Nephron (organoid): ENCODE measurements around the gene PPP2R1A.
"Not testable (repeated sequence)": the region's sequence is repeated elsewhere in the genome, so short reads cannot be mapped to it uniquely, and the experiment has no call there.

Experiments
- H3K27ac Mint-ChIP-seq, 3 experiments: 2 replicates each; pipeline ENCODE4 v1.8.0; 2020; ENCODE audit warnings: mixed read lengths in 3 of 3, mild to moderate bottlenecking in 2 of 3, moderate library complexity in 1 of 3
- H3K27me3 Mint-ChIP-seq: 2 replicates; pipeline ENCODE4 v1.8.0; 2021; ENCODE audit warnings: low read depth, mild to moderate bottlenecking, moderate library complexity, mixed read lengths
- H3K36me3 Mint-ChIP-seq: 2 replicates; pipeline ENCODE4 v1.8.0; 2020; ENCODE audit warnings: low read depth, mixed read lengths
- H3K4me1 Mint-ChIP-seq: 2 replicates; pipeline ENCODE4 v1.8.0; 2020; ENCODE audit warnings: mixed read lengths
- H3K4me3 Mint-ChIP-seq, 3 experiments: 2 replicates each; pipeline ENCODE4 v1.8.0; 2020; ENCODE audit warnings: mild to moderate bottlenecking in 3 of 3, mixed read lengths in 3 of 3, moderate library complexity in 2 of 3
- H3K9me3 Mint-ChIP-seq: 2 replicates; pipeline ENCODE4 v1.8.0; 2020; ENCODE audit warnings: mixed read lengths
- TF ChIP-seq, protein P1 (sequence below), 3 experiments: fragments of 200-600 bp; sonication (generic); IDR thresholded peaks; one replicate each; pipeline ENCODE4 v1.5.0; 2021; ENCODE audit warnings: antibody characterized with exemption in 3 of 3; ENCODE audit not compliant: unreplicated experiment in 3 of 3

Gene PPP2R1A

GRCh38 chr19:52237771-52238400 lies 48.0 kb downstream of the PPP2R1A start:
- H3K9me3 Mint-ChIP-seq, result no peaks in the 10 kb centered on the region
- H3K4me3 Mint-ChIP-seq, result no peak overlapping the region
- no peaks in the 10 kb centered on the region for H3K27me3 Mint-ChIP-seq
- TF ChIP-seq, protein P1, sequence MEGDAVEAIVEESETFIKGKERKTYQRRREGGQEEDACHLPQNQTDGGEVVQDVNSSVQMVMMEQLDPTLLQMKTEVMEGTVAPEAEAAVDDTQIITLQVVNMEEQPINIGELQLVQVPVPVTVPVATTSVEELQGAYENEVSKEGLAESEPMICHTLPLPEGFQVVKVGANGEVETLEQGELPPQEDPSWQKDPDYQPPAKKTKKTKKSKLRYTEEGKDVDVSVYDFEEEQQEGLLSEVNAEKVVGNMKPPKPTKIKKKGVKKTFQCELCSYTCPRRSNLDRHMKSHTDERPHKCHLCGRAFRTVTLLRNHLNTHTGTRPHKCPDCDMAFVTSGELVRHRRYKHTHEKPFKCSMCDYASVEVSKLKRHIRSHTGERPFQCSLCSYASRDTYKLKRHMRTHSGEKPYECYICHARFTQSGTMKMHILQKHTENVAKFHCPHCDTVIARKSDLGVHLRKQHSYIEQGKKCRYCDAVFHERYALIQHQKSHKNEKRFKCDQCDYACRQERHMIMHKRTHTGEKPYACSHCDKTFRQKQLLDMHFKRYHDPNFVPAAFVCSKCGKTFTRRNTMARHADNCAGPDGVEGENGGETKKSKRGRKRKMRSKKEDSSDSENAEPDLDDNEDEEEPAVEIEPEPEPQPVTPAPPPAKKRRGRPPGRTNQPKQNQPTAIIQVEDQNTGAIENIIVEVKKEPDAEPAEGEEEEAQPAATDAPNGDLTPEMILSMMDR (IDR thresholded peaks at IDR 0.05; ENCODE audit: unreplicated experiment in 3 of 3), result peak; percentile 88 to 91 (median 90)
- no peak overlapping the region for H3K27ac Mint-ChIP-seq
- no peaks in the 10 kb centered on the region for H3K36me3 Mint-ChIP-seq
- peaks cover 4% of the 10 kb centered on the region for H3K4me1 Mint-ChIP-seq

DNA sequence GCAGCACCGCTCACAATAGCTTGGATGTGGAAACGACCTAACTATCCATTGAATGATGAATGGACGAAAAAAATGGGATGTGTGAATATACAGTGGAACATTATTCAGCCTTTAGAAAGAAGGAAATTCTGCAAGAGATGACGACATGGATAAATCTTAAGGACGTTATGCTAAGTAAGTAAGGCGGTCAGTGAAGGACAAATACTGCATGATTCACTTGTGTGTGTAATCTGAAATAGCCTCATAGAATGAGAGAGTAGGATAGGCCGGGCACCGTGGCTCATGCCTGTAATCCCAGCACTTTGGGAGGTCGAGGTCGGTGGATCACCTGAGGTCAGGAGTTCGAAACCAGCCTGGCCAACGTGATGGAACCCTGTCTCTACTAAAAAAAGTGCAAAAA lies 54.2 kb downstream of the PPP2R1A start:
- H3K9me3 Mint-ChIP-seq, result no peaks in the 10 kb centered on the region
- H3K4me3 Mint-ChIP-seq, result no peak overlapping the region
- H3K4me1 Mint-ChIP-seq, result peaks cover 11% of the 10 kb centered on the region
- no peaks in the 10 kb centered on the region for H3K36me3 Mint-ChIP-seq
- TF ChIP-seq, protein P1 (IDR thresholded peaks at IDR 0.05; ENCODE audit: unreplicated experiment in 3 of 3), result no peak
- H3K27ac Mint-ChIP-seq, result no peak overlapping the region
- no peaks in the 10 kb centered on the region for H3K27me3 Mint-ChIP-seq

DNA sequence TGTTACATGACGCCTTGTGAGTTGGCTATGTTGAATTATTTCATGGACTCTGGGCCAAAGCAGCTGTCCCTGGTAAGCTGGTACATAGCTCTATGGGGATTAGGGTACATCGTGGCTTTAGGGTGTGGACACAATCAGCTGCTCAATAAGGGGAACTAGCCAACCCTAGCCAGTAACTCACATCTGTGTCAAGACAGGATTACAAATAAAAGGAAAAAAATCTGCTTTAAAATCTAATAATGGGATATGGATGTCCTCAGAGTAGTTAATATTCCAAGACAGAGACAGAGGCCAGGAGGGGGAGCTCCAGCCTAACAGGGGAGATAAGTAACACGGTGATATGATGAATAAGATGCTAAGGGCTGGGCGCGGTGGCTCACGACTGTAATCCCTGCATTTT lies 58.4 kb downstream of the PPP2R1A start:
- peaks cover 11% of the 10 kb centered on the region for H3K4me1 Mint-ChIP-seq
- TF ChIP-seq, protein P1 (IDR thresholded peaks at IDR 0.05; ENCODE audit: unreplicated experiment in 3 of 3), result peak; percentile 27 to 35 (median 32)
- H3K36me3 Mint-ChIP-seq, result peaks cover 6% of the 10 kb centered on the region
- no peaks in the 10 kb centered on the region for H3K9me3 Mint-ChIP-seq
- no peaks in the 10 kb centered on the region for H3K27me3 Mint-ChIP-seq
- no peak overlapping the region for H3K27ac Mint-ChIP-seq
- peak overlapping the region in 1 of 3 experiments; percentile 22 for H3K4me3 Mint-ChIP-seq

- Mint-ChIP-seq H3K4me3 (no peak overlapping the region), H3K4me1 (no peaks in the 10 kb centered on the region), H3K27ac (no peak overlapping the region), H3K27me3 (peaks cover 4% of the 10 kb centered on the region), H3K36me3 (no peaks in the 10 kb centered on the region), H3K9me3 (peaks cover 4% of the 10 kb centered on the region)
- TF ChIP-seq, protein P1 (IDR thresholded peaks at IDR 0.05; ENCODE audit: unreplicated experiment in 3 of 3), result no peak
Measured at GRCh38 chr19:52258426-52258825, 68.6 kb downstream of the PPP2R1A start.

DNA sequence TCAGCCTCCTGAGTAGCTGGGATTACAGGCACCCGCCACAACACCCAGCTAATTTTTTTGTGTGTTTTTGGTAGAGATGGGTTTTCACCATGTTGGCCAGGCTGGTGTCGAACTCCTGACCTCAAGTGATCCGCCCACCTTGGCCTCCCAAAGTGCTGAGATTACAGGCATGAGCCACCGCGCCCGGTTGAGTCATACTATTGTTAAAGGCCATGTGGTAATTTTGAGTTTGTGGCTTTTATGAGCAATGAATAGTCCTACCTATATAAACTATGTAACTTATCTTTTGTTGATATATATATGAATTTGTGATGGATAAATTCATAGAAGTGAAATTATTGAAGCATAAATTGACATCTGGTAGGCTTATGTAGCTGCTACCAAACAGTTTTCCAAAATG lies 75.7 kb downstream of the PPP2R1A start:
- H3K4me1 Mint-ChIP-seq, H3K4me3 Mint-ChIP-seq, H3K27ac Mint-ChIP-seq, H3K27me3 Mint-ChIP-seq, H3K9me3 Mint-ChIP-seq: not testable (repeated sequence)
- H3K36me3 Mint-ChIP-seq, result peaks cover 10% of the 10 kb centered on the region

DNA sequence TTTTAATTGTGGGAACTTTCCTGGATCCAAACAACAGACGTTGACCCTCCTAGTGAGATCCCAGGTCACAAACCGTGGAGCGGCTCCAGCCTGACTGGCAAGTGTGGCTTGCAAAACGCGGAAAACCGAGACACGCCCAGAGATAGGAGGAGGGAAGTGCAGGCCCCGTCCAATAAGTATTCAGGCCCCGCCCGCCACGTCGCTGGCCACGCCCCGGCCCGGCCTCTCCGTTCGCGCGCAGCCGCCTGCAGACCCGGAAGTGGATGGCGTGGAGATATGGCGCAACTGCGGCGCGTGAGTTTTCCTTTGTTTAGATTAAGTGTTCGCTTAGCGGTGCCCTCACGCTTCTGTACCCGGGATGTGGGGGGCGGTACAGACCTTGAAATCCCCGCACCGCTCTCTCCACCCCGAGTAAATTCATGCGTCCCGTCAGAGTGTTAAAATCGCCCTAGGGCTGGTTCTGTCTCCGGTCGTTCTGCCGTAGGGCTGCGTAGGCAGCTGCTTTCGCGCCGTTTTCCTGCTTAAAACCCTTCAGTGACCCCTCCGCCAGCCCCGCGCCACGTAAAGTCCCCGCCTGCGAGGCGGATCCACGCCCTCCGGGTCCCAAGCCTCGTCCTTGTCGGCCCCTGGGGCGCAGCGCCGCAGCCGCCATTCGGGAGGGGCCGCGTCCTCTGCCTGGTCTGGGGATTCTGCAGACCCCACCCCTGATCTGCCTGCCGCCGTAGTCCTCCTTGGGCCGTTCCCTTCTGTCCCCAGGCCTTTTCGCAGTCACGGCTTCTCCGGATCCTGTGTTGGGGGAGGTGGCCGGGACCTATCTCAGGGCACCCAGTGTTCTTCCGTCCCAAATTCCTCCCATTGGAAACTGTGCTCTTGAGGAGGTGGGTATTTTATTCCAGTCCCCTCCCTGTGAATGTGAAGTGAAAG lies 79.7 kb downstream of the PPP2R1A start, which contains the start of gene ZNF766:
ZNF766 (plus strand) TSS at position 250 of the 924 bp plus-strand sequence; CDS start at position 277, 27 bp downstream.
- peak within 1 kb of the TSS; percentile 95 to 97 (median 96) for H3K4me3 Mint-ChIP-seq
- peaks cover 33% of the 10 kb centered on the region for H3K9me3 Mint-ChIP-seq
- H3K27me3 Mint-ChIP-seq, result no peaks in the 10 kb centered on the region
- TF ChIP-seq, protein P1 (IDR thresholded peaks at IDR 0.05; ENCODE audit: unreplicated experiment in 3 of 3), result no peak
- H3K36me3 Mint-ChIP-seq, result peaks cover 49% of the 10 kb centered on the region
- peaks cover 22% of the 10 kb centered on the region for H3K4me1 Mint-ChIP-seq
- H3K27ac Mint-ChIP-seq, result peak within 1 kb of the TSS; percentile 80 to 98 (median 97)
